Lower lobe of right lung (tissue), 2 donors: ENCODE data around the gene TMA16. TPM values are rescaled to one million over a fixed set of nuclear protein-coding genes. Genes with fewer than 3 reads are reported as not detected.

Experiments
- ATAC-seq, 2 donors: fragments of 200-7000 bp; cut with Tn5 transposase; one replicate each; pipeline ENCODE4 v1.9.1; 2020 to 2022; ENCODE audit warnings: mild to moderate bottlenecking in 2 of 2, moderate library complexity in 2 of 2
- DNase-seq: peaks from one replicate; pipeline ENCODE4 v3.0.0-alpha.2; 2020
- H3K27ac ChIP-seq: fragments of 200-600 bp; one replicate; pipeline ENCODE4 v1.8.0; 2022
- H3K27me3 ChIP-seq: fragments of 200-600 bp; one replicate; pipeline ENCODE4 v1.8.0; 2022; ENCODE audit warnings: low read depth
- H3K36me3 ChIP-seq: fragments of 200-600 bp; one replicate; pipeline ENCODE4 v1.8.0; 2022; ENCODE audit warnings: mild to moderate bottlenecking
- H3K4me1 ChIP-seq: fragments of 200-600 bp; one replicate; pipeline ENCODE4 v1.8.0; 2022
- H3K4me3 ChIP-seq: fragments of 200-600 bp; one replicate; pipeline ENCODE4 v1.8.0; 2022; ENCODE audit warnings: mild to moderate bottlenecking
- H3K9me3 ChIP-seq: fragments of 200-600 bp; one replicate; pipeline ENCODE4 v1.8.0; 2022
- CTCF ChIP-seq: fragments of 200-600 bp; IDR thresholded peaks from one replicate; pipeline ENCODE4 v1.8.0; 2022; ENCODE audit warnings: antibody characterized with exemption, mild to moderate bottlenecking
- intact Hi-C: fragments of 100-400 bp; cut with DNase I; formaldehyde crosslinking; loops from one replicate; pipeline ENCODE4 v1.11.0; 2022
- total RNA-seq: library from RNA; stranded (reverse); fragmentation: NEBNext Ultra II Directional; extraction: Animal tissue kit (Norgen Biotek cat#: 25700); gene quantifications from one replicate; pipeline ENCODE4 v1.2.1, GENCODE V29; 2021
- donor health status: DM: no; HTN: yes; CAD: no; lungs with severe emphysema.

Gene TMA16
- total RNA-seq, 1 donor from 2014 or later: 19.7 TPM

GRCh38 chr4:163505374-163505773 is 10.9 kb downstream of the TMA16 start:
- peaks cover 36% of the 10 kb centered on the region for H3K36me3 ChIP-seq
- H3K4me3 ChIP-seq: no peak overlapping the region
- peak; percentile 29 to 54 for ATAC-seq
- DNase-seq: no peak
- no peak overlapping the region for H3K27ac ChIP-seq
- H3K27me3 ChIP-seq: no peaks in the 10 kb centered on the region
- peaks cover 13% of the 10 kb centered on the region for H3K4me1 ChIP-seq
- TF ChIP-seq CTCF: no peak
- H3K9me3 ChIP-seq: no peaks in the 10 kb centered on the region
- intact Hi-C loops: no loop called here

- intact Hi-C loops: no loop called here
- ATAC-seq (no peak), DNase-seq (no peak)
- H3K4me3 ChIP-seq: no peak overlapping the region
- H3K4me1 ChIP-seq: no peaks in the 10 kb centered on the region
- no peaks in the 10 kb centered on the region for H3K9me3 ChIP-seq
- TF ChIP-seq CTCF: no peak
- H3K27me3 ChIP-seq: no peaks in the 10 kb centered on the region
- H3K27ac ChIP-seq: no peak overlapping the region
- H3K36me3 ChIP-seq: peaks cover 86% of the 10 kb centered on the region
Measured at GRCh38 chr4:163515198-163515597, 20.7 kb downstream of the TMA16 start.

- Histone ChIP-seq H3K9me3 (no peaks in the 10 kb centered on the region), H3K36me3 (peaks cover 87% of the 10 kb centered on the region), H3K4me3 (no peak overlapping the region), H3K4me1 (no peaks in the 10 kb centered on the region), H3K27ac (no peak overlapping the region), H3K27me3 (no peaks in the 10 kb centered on the region)
- ATAC-seq (no peak), DNase-seq (no peak)
- TF ChIP-seq CTCF: no peak
- intact Hi-C loops: no loop called here
Measured at GRCh38 chr4:163523791-163524365, 29.4 kb downstream of the TMA16 start.

GRCh38 chr4:163525982-163526381 is 31.5 kb downstream of the TMA16 start:
- Histone ChIP-seq H3K27ac (no peak overlapping the region), H3K4me3 (no peak overlapping the region), H3K4me1 (no peaks in the 10 kb centered on the region), H3K27me3 (no peaks in the 10 kb centered on the region), H3K36me3 (peaks cover 80% of the 10 kb centered on the region), H3K9me3 (no peaks in the 10 kb centered on the region)
- TF ChIP-seq CTCF: no peak
- ATAC-seq: no peak
- no peak for DNase-seq
- intact Hi-C loops: no loop called here

- peaks cover 68% of the 10 kb centered on the region for H3K36me3 ChIP-seq
- no peak overlapping the region for H3K4me3 ChIP-seq
- no peaks in the 10 kb centered on the region for H3K9me3 ChIP-seq
- H3K27ac ChIP-seq: no peak overlapping the region
- ATAC-seq: no peak
- H3K4me1 ChIP-seq: no peaks in the 10 kb centered on the region
- DNase-seq: no peak
- no peak for TF ChIP-seq CTCF
- intact Hi-C loops: no loop called here
- no peaks in the 10 kb centered on the region for H3K27me3 ChIP-seq
Measured at GRCh38 chr4:163527172-163527571, 32.7 kb downstream of the TMA16 start.
